K562 (cell line): ENCODE measurements around the gene URAD.

Experiments
- EGR1 ChIP-seq: fragments of 450-650 bp; conservative IDR thresholded peaks from 2 replicates; pipeline ENCODE4 v1.6.1; 2017; ENCODE audit warnings: mild to moderate bottlenecking
- GABPA ChIP-seq: fragments of 200-800 bp; sonication (Bioruptor generic); conservative IDR thresholded peaks from 2 replicates; pipeline ENCODE4 v1.6.1; 2016; ENCODE audit warnings: low read depth, missing genetic modification characterization, missing compliant biosample characterization
- KAT8 ChIP-seq: fragments of 450-650 bp; IDR thresholded peaks from 2 replicates; pipeline ENCODE4 v1.6.1; 2016; ENCODE audit warnings: low read depth, mild to moderate bottlenecking
- NFIC ChIP-seq: fragments of 450-650 bp; IDR thresholded peaks from 2 replicates; pipeline ENCODE4 v1.6.1; 2017; ENCODE audit warnings: mild to moderate bottlenecking, inconsistent platforms
- POLR2AphosphoS2 ChIP-seq: IDR thresholded peaks from 2 replicates; pipeline ENCODE4 v1.6.1; 2012; ENCODE audit warnings: low read length, improper control_type of control experiment
- ZKSCAN3 ChIP-seq: fragments of 250-450 bp; sonication (Bioruptor Pico); IDR thresholded peaks from 2 replicates; pipeline ENCODE4 v1.4.0; 2020
- ZNF24 ChIP-seq: fragments of 450-650 bp; IDR thresholded peaks from 2 replicates; pipeline ENCODE4 v1.6.1; 2016
- ZNF408 ChIP-seq: fragments of 250-450 bp; sonication (Bioruptor Pico); IDR thresholded peaks from 2 replicates; pipeline ENCODE4 v1.4.0; 2020; ENCODE audit warnings: low read depth, mild to moderate bottlenecking, moderate library complexity
- TF ChIP-seq, protein P1 (sequence below): fragments of 450-650 bp; formaldehyde crosslinking; IDR thresholded peaks from 2 replicates; pipeline ENCODE4 v1.4.0; 2020; ENCODE audit warnings: mild to moderate bottlenecking, moderate library complexity

- no peak for TF ChIP-seq KAT8
- no peak for TF ChIP-seq ZKSCAN3 (CRISPR knock-in tag)
- TF ChIP-seq, protein P1, sequence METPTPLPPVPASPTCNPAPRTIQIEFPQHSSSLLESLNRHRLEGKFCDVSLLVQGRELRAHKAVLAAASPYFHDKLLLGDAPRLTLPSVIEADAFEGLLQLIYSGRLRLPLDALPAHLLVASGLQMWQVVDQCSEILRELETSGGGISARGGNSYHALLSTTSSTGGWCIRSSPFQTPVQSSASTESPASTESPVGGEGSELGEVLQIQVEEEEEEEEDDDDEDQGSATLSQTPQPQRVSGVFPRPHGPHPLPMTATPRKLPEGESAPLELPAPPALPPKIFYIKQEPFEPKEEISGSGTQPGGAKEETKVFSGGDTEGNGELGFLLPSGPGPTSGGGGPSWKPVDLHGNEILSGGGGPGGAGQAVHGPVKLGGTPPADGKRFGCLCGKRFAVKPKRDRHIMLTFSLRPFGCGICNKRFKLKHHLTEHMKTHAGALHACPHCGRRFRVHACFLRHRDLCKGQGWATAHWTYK (CRISPR knock-in tag) = no peak
- no peak for TF ChIP-seq POLR2AphosphoS2
- TF ChIP-seq ZNF408 (CRISPR knock-in tag) = no peak
- no peak for TF ChIP-seq GABPA (tag)
- no peak for TF ChIP-seq NFIC
- no peak for TF ChIP-seq EGR1
- no peak for TF ChIP-seq ZNF24
These were observed 31.8 kb downstream of the URAD start for GRCh38 chr13:27956576-27957300.
